ENCODE data around the gene UBASH3B.

DNA sequence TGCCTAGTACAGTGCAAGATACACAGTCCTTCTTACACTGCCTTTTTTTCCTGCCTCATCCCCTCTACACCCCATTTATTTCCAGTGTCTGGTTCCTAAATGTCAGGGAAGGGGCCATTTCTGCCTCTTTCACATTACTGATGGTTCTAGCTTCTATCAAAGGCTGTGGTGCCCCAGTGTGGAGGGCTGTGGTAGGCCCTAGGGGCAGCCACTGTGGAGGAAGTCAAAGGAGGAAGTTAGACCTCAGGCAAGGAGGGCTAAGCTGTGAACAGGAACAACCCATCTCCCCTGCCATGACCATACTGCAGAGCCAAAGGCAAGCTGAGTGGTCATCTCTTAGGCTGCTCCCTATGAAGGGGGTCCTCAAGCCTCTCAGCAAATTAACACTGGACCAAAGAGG lies 100.9 kb downstream of the UBASH3B start:
- TF ChIP-seq FOXM1 (IDR thresholded peaks at IDR 0.05; ENCODE audit: borderline replicate concordance) = no peak
- TF ChIP-seq SUZ12 (IDR thresholded peaks at IDR 0.05) = no peak
- no peak for TF ChIP-seq L3MBTL2 (conservative IDR thresholded peaks at IDR 0.05)
- TF ChIP-seq ZNF384 (IDR thresholded peaks at IDR 0.05) = no peak
- no peak for TF ChIP-seq ELF4 (IDR thresholded peaks at IDR 0.05)
- TF ChIP-seq FOXK2 (IDR thresholded peaks at IDR 0.05) = no peak
- no peak for TF ChIP-seq HDGF (IDR thresholded peaks at IDR 0.05; ENCODE audit: borderline replicate concordance)
- TF ChIP-seq SP1 (IDR thresholded peaks at IDR 0.05) = no peak
- TF ChIP-seq BHLHE40 (IDR thresholded peaks at IDR 0.05; ENCODE audit: borderline replicate concordance) = no peak
- TF ChIP-seq ARNT (IDR thresholded peaks at IDR 0.05) = no peak

Measured in HEK293T (cell line).